ENCODE data around the gene U2SURP.
"Not testable (repeated sequence)": the region's sequence is repeated elsewhere in the genome, so short reads cannot be mapped to it uniquely, and the experiment has no call there.

U2SURP gene

DNA sequence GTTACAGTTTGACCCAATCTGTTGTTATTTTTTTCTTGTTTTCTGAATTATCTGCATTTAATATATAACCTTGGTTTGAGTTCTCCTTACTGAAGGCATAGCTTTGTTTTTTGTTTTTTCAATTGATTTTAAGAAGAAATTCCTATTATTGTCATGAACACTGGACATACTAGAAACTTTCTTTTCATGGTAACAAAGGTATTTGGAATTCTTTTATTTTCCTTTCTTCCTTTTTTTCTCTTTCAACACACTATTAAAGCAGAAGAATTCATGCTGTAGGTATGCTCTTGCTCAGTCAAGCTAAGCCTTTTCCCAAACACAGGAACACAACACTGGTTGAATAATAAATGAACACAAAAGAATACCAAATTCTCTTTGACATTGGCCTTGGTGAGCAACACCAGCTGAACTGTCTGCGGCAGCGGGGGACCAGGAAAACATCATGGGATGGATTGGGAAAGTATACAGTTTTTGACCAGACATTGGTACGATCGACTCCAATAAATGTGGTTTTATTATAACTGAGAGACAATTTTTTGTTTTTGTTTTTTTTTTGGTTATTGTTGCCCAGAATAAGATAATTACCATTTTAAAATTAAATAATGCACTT is 23.1 kb downstream of the U2SURP start:
- DNase-seq: no peak

GRCh38 chr3:143031327-143031726 is 30.0 kb downstream of the U2SURP start:
- no peak for DNase-seq

- not testable (repeated sequence) for DNase-seq
Measured at GRCh38 chr3:143031796-143032387, 30.5 kb downstream of the U2SURP start.

DNA sequence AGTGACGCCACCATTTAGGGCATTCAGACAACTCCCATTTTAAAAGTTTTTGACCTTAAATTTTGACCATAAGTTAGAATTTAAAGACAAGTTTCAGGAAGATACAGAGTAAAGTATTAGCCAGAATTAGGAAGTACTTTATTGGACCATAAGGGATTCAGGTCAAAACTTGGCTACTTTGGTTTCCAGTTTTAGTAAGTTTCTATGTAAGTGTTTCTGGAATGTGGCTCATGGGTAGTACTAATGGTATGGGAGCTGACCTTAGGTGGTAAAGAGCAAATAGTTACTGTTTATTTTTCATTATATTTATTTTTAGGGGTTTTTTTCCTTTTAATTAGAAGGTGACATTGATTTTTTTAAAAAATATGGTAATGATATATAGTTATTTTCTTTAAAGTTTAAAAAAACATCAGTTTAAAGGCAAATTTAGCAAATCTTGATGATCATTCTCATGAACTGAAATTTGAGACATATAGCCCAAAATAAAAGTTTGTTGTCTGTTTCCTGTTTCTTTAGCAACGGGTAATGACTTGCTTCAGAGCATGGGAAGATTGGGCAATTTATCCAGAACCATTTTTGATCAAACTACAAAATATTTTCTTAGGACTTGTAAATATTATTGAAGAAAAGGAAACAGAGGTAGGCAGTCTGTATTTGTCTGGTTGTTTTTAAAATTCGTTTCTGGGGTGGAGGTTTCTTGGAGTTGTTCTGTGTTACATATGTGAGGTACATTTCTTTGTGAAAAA is 34.3 kb downstream of the U2SURP start:
- DNase-seq: no peak

DNA sequence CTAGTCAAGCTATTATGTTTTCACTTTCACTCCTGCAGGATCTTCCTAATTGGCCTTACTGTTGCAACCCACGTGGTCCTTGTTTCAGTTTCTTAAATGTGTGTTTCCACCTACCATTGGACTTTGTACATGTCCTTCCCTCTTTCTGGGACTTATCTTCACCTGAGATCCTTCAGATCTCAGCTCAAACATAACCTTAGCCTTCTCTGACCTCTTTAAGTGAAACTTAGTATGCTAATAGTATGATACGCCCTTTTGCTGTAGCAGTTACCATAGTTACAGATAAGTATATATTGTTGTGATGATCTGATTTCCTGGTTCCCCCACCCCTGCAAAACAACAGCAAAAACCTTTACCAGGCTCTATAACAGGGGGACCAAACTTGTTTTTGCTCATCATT is 35.2 kb downstream of the U2SURP start:
- no peak for DNase-seq

DNA sequence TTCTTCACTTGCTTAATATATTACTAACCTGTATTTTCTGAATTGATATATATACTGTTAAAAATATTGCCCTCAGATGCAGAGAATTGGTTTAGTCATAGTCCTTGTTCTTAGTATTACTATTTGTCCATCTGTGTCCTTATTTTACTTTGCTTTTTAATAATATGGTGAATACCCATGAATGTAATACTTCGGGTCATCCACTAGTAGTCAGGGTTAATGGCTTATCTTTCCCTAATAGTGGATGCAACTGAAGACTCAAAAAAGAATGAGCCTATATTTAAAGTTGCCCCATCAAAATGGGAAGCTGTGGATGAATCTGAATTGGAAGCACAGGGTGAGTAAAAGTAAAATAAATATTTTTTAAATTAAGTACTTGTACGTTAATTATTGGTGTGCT is 36.5 kb downstream of the U2SURP start:
- no peak for DNase-seq

DNA sequence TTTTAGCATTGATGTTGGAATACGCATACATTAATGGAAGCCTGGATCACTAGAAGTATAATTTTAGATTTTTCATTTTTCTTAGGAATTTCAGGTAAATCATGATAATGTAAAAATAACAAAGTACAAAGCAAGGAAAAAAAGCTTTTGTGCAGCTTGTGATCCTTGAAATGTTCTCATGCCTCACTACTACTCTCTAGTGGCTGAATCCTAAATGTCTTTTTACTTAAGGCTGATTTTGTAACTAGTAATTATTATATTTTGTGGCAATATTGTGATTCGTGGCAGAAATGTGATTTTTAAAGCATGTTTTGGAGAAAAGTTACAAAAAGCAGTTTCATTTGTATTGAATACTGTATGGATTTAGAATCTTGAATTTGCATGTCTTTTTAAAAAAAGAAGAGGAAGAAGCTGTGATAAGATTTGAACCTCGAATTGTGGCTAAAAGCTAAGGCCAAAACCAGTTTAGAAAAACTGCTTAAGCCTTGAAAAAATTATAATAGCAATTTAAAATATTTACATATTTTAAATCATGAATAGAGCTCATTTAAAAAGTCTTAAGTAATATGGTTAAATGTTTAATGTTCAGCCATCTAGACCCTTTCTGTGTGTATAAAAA is 39.0 kb downstream of the U2SURP start:
- no peak for DNase-seq

- DNase-seq: no peak
Measured at GRCh38 chr3:143041903-143042302, 40.5 kb downstream of the U2SURP start.

DNA sequence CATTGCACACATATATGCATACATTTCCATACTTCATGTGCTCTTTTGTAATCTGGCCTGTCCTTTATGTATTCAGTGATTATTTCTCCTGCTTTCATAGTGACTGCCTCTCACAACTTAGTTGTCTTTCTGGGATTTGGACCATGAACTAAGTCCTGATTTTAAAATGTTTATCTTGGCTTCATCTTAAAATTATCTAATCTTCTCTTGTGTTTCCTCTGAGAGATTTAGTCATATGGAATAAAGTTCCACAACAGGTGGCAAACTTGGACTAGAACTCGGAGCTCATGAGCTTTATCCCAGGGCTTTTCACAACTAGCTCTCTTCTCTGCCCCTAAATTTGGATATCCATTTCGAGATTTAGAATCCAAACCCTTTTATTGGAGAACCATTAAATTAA is 44.3 kb downstream of the U2SURP start:
- no peak for DNase-seq

GRCh38 chr3:143046075-143046474 is 44.7 kb downstream of the U2SURP start:
- not testable (repeated sequence) for DNase-seq

- DNase-seq: no peak
Measured at GRCh38 chr3:143054011-143054410, 52.6 kb downstream of the U2SURP start.

GRCh38 chr3:143056372-143056771 is 55.0 kb downstream of the U2SURP start:
- no peak for DNase-seq

- no peak for DNase-seq
Measured at GRCh38 chr3:143060906-143061305, 59.5 kb downstream of the U2SURP start.

- no peak for DNase-seq
Measured at GRCh38 chr3:143063018-143063417, 61.6 kb downstream of the U2SURP start.

DNA sequence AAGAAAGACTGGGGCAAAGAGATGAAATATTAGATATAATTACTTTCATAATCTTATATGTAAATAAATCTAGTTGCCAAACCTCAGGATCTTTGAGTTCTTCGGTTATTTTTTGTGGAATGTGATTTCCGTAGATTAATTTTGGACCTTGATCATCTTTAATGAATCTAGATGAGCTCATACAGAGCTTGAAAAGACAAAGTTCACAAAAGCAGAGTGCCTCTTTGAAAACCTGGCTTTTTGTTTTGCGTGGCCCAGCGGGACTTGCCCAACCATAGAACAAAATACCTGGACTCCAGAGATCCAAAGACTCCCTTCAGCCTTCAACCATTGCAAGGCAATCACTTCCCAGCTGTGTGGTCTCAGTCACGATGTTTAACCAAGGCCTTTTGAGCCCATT is 63.4 kb downstream of the U2SURP start:
- no peak for DNase-seq

DNA sequence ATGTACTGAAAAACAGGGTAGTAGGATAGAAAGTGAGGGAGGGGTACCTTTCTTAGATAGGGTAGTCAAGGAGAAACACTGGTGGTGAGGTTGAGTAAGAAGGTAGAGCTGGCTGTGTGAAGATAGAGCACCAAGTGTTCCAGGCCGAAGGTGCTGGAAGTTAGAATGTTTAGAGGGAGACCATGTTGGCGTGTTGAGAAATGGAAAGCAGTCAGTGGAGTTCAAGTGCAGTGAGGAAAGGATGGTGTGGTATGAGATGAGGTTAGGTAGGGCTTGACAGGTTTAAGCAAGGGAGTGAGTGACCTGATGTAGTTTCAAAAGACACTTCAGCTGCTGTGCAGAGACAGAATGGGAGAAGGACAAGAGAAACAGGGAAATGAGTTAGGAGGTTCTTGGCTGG is 64.0 kb downstream of the U2SURP start:
- no peak for DNase-seq

GRCh38 chr3:143066033-143066432 is 64.7 kb downstream of the U2SURP start:
- DNase-seq: no peak

DNA sequence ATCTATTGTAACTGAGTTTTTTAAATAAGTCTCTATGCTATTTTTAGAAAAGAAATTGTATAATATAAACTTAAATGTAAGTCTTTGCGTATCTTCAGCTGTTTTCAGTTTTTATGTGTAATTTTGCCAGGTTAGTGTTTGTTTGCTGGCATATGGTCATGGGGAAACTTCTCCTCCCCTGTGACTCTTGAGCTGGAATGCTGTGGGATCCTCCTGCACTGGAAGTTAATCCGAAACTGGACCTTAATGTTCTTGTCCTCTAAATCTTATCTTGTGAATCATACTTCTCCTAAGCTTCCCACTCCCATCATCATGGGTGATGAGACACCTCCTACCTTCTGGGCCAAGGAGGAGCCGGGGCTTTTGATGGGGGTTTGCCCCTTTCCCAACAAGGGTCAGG is 65.8 kb downstream of the U2SURP start:
- no peak for DNase-seq

DNA sequence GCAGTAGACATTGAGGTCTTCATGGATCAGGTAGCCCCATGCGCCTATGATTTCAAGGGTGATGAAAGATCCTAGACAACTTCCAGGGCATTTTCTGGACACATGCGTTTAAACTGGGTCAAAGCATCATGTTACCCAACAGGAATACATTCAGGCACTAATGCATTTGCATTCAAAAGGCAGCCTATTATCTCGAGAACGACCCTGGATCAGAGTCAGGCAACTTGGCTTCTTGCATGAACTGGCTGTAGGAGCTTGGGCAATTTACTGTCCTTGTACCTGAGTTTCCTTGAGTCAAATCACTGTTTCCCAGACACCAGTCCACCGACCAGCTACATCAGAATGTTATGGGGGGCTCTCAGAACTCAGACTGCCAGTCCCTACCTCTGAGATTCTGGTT is 66.7 kb downstream of the U2SURP start:
- no peak for DNase-seq

DNA sequence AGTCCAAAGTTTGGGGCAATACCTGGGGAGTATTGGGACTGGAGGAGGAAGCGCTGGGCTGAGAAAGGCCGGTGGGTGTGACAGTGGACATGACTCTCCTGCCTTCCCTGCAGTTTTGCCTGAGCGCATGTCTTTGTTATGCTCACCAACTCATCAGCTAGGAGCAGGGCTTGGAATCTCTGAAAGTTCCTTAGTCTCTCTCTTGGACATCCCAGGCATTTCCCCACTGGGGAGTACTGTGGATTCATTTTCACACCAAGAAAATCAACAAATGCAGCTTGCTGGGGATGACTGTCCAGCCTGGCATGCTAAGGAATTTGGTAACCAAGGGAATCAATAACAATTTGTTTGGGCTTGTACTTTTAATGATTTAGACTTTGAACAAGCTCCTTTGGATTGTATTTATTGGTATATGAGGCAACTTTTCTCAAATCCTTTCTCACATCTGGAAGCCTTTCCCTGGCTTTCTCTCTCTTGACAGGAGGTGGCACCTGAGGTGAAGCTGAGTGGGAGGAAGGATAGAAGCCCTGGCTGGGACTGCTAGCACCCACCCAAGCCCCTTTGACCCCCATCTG is 69.7 kb downstream of the U2SURP start:
- no peak for DNase-seq

DNA sequence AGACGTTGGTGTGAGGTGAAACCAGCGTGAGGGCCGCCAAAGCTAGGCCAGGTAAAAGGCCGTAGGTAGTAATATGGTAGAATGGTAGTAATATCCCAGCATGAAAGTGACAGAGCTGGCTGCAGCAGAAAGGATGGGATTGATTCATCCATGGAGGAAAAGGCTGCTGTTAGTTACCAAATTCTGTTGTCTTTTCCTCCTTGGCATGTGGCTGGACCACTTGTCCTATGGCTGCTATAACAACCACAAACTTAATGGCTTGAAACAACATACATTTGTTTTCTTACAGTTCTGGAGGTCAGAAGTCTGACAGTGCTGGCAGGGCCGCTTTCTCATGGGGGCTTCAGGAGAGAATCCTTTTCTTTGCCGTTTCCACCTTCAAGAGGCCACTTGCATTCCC is 70.4 kb downstream of the U2SURP start:
- DNase-seq: no peak

- DNase-seq: not testable (repeated sequence)
Measured at GRCh38 chr3:143072298-143073020, 71.1 kb downstream of the U2SURP start.

DNA sequence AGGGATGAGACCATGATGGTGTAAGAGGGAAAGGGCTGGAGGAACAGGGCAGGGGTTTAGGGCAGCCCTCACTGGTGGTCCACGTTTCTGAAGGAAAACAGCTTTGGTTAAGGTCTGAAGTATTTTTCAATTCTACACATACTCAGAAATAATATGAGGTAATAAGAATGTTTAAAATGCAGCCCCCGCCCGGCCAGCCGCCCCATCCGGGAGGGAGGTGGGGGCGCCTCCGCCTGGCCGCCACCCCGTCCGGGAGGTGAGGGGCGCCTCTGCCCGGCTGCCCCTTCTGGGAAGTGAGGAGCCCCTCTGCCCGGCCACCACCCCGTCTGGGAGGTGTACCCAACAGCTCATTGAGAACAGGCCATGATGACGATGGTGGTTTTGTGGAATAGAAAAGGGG is 72.2 kb downstream of the U2SURP start:
- DNase-seq: not testable (repeated sequence)

All from DMS153 (cell line).